Measurements from ENCODE around the gene NT5DC3. TPM values are rescaled to one million over a fixed set of nuclear protein-coding genes. Genes with fewer than 3 reads are reported as not detected.

NT5DC3 gene
- total RNA-seq, 1 experiment from 2014 or later, result 19.7 TPM

DNA sequence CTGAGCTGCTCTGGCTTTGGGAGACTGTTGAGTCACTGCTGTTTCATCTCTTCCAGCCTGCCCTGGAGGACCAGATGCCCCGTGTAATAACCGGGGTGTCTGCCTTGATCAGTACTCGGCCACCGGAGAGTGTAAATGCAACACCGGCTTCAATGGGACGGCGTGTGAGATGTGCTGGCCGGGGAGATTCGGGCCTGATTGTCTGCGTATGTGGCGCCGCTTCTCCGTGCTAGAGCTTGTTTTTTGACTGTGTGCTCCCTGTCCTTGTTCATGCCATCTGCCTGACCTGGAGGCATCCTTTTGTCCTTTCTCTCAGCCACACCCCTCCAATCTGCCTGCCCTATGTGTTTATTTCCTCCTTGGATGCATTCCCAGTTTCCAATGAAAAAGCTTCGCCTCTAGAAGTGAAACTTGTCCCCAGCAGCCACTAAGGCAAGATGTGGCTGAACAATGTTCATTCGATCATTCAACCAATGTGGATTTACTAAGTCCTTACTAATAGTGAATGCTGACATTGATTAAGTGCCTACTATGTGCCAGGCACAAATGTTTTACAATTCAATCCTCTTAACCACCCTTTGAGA lies 98.6 kb downstream of the NT5DC3 start:
- no TSS peak for BruUV-seq (replicated peaks)
- POLR2A ChIA-PET (ENCODE audit: low non-redundant PET), result no interaction called here
- intact Hi-C loops (cut with micrococcal nuclease; ENCODE audit: unreplicated experiment), result no loop called here

DNA sequence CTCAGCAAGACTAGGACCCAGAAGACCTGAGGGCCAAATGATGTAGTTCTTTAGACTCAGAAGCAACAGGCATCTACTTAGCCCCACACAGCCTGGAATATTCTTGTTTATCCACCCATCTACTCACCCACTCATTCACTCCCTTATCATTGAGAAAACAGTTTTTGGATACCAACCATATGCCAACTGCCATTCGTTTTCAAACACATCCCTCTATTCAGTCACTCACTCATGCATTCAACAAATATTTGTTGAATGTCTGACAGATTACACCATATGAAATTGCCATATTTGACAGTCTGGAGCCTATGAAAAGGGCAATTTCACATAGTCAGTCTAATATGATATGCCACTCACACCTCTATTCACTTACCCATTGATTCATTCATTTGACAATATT lies 103.2 kb downstream of the NT5DC3 start:
- CTCF ChIA-PET, result no interaction called here
- BruUV-seq (replicated peaks), result no TSS peak
- TF ChIP-seq, protein P1, sequence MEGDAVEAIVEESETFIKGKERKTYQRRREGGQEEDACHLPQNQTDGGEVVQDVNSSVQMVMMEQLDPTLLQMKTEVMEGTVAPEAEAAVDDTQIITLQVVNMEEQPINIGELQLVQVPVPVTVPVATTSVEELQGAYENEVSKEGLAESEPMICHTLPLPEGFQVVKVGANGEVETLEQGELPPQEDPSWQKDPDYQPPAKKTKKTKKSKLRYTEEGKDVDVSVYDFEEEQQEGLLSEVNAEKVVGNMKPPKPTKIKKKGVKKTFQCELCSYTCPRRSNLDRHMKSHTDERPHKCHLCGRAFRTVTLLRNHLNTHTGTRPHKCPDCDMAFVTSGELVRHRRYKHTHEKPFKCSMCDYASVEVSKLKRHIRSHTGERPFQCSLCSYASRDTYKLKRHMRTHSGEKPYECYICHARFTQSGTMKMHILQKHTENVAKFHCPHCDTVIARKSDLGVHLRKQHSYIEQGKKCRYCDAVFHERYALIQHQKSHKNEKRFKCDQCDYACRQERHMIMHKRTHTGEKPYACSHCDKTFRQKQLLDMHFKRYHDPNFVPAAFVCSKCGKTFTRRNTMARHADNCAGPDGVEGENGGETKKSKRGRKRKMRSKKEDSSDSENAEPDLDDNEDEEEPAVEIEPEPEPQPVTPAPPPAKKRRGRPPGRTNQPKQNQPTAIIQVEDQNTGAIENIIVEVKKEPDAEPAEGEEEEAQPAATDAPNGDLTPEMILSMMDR (conservative IDR thresholded peaks at IDR 0.05; ENCODE audit: low read depth, low read length), result no peak
- no peak for TF ChIP-seq EZH2 (IDR thresholded peaks at IDR 0.05; ENCODE audit: borderline replicate concordance, low read depth, low read length, poor library complexity, severe bottlenecking)
- intact Hi-C loops (cut with micrococcal nuclease; ENCODE audit: unreplicated experiment), result no loop called here
- DNase-seq (ENCODE audit: low spot score), result no peak
- POLR2A ChIA-PET (ENCODE audit: low non-redundant PET), result no interaction called here
- Histone ChIP-seq H3K36me3 (ENCODE audit: insufficient read depth, low read length, poor library complexity, severe bottlenecking) (no peaks in the 10 kb centered on the region), H3K9me3 (ENCODE audit: low read depth, low read length, poor library complexity, severe bottlenecking) (no peaks in the 10 kb centered on the region), H3K27me3 (replicated peaks; ENCODE audit: insufficient read depth, low read depth, low read length, poor library complexity) (no peaks in the 10 kb centered on the region), H3K4me3 (ENCODE audit: low read depth, low read length, poor library complexity, severe bottlenecking) (no peak overlapping the region), H3K27ac (ENCODE audit: low read depth, low read length, poor library complexity, severe bottlenecking) (no peak overlapping the region), H3K4me1 (ENCODE audit: insufficient read depth, low read length, poor library complexity, severe bottlenecking) (no peaks in the 10 kb centered on the region)

More for the DNA sequence above, 98.6 kb downstream of the NT5DC3 start:
- no peaks in the 10 kb centered on the region for H3K36me3 ChIP-seq (ENCODE audit: insufficient read depth, low read length, poor library complexity, severe bottlenecking)
- DNase-seq (ENCODE audit: low spot score), result peak; percentile 24
- H3K27ac ChIP-seq (ENCODE audit: low read depth, low read length, poor library complexity, severe bottlenecking), result no peak overlapping the region
- TF ChIP-seq, protein P1 (conservative IDR thresholded peaks at IDR 0.05; ENCODE audit: low read depth, low read length), result no peak
- no peak for TF ChIP-seq EZH2 (IDR thresholded peaks at IDR 0.05; ENCODE audit: borderline replicate concordance, low read depth, low read length, poor library complexity, severe bottlenecking)
- no peaks in the 10 kb centered on the region for H3K9me3 ChIP-seq (ENCODE audit: low read depth, low read length, poor library complexity, severe bottlenecking)
- no peaks in the 10 kb centered on the region for H3K4me1 ChIP-seq (ENCODE audit: insufficient read depth, low read length, poor library complexity, severe bottlenecking)
- no peak overlapping the region for H3K4me3 ChIP-seq (ENCODE audit: low read depth, low read length, poor library complexity, severe bottlenecking)
- CTCF ChIA-PET, result no interaction called here
- no peaks in the 10 kb centered on the region for H3K27me3 ChIP-seq (replicated peaks; ENCODE audit: insufficient read depth, low read depth, low read length, poor library complexity)

DNA sequence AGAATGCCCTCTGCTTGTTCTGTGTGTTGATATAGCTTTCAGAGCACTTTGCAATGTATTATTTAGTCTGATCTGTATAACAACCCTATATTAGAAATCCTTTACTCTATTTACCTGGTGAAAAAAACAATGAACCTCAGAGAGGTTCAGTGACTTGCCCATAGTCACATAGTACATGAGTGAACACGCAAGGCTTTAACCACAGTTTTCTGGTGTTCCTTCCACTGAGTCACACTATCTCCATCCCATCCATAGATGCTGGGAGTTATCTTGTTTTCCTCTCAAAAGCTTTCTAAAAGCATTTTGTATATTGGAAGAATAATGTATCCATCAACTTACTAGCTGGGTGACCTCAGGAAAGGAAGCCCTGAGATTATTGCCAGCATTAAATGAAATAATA lies 104.5 kb downstream of the NT5DC3 start:
- no TSS peak for BruUV-seq (replicated peaks)
- Histone ChIP-seq H3K36me3 (ENCODE audit: insufficient read depth, low read length, poor library complexity, severe bottlenecking) (no peaks in the 10 kb centered on the region), H3K27me3 (replicated peaks; ENCODE audit: insufficient read depth, low read depth, low read length, poor library complexity) (no peaks in the 10 kb centered on the region), H3K4me3 (ENCODE audit: low read depth, low read length, poor library complexity, severe bottlenecking) (no peak overlapping the region), H3K4me1 (ENCODE audit: insufficient read depth, low read length, poor library complexity, severe bottlenecking) (no peaks in the 10 kb centered on the region), H3K9me3 (ENCODE audit: low read depth, low read length, poor library complexity, severe bottlenecking) (no peaks in the 10 kb centered on the region), H3K27ac (ENCODE audit: low read depth, low read length, poor library complexity, severe bottlenecking) (no peak overlapping the region)
- POLR2A ChIA-PET (ENCODE audit: low non-redundant PET), result no interaction called here
- intact Hi-C loops (cut with micrococcal nuclease; ENCODE audit: unreplicated experiment), result no loop called here
- CTCF ChIA-PET, result no interaction called here
- TF ChIP-seq EZH2 (IDR thresholded peaks at IDR 0.05; ENCODE audit: borderline replicate concordance, low read depth, low read length, poor library complexity, severe bottlenecking), result no peak
- TF ChIP-seq, protein P1 (conservative IDR thresholded peaks at IDR 0.05; ENCODE audit: low read depth, low read length), result no peak
- no peak for DNase-seq (ENCODE audit: low spot score)

Data from A673 (cell line).